Measurements from ENCODE around the gene KDSR. TPM values are rescaled to one million over a fixed set of nuclear protein-coding genes. Genes with fewer than 3 reads are reported as not detected.
A peak's percentile ranks its signal among the peaks of the same experiment; 100 is the strongest.

Gene KDSR
- total RNA-seq, 4 donors from 2014 or later, result 32.3 to 56.7 (median 42.6) TPM

DNA sequence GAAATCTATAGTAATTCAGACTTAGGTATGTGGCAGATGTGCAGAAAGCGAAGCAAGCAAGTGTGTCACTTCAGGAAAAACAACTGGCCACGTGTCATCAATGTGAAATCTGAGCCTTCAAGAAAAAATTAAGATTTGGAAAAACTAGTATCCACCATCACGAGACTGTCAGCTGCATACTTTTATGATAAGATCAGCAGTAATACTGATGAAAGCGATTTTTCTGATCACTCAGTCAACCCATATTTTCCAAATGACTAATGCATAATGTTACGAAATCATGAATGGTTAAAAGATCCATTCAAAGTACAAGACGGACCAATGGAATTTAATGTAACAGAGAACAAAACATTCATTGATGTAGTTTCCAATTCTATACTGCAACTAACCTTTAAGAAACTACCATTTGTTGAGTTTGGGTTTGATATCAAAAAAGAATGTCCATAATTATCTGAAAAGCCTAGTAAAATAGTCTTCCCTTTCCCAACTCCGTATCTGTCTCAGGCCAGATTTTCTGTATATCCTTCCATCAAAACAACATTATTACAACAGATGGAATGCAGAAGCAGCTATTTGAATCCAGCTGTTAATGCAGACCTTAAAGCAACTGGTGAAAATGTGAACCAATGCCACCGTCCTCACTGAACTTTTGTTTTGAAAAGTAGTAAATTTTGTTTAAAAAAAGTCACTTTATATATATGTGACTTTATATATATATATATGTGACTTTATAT, 30.5 kb downstream of the KDSR start:
- DNase-seq (ENCODE audit: low spot score) (no peak), ATAC-seq (ENCODE audit: low FRiP score) (peak; percentile 60)
- TF ChIP-seq, protein P1, sequence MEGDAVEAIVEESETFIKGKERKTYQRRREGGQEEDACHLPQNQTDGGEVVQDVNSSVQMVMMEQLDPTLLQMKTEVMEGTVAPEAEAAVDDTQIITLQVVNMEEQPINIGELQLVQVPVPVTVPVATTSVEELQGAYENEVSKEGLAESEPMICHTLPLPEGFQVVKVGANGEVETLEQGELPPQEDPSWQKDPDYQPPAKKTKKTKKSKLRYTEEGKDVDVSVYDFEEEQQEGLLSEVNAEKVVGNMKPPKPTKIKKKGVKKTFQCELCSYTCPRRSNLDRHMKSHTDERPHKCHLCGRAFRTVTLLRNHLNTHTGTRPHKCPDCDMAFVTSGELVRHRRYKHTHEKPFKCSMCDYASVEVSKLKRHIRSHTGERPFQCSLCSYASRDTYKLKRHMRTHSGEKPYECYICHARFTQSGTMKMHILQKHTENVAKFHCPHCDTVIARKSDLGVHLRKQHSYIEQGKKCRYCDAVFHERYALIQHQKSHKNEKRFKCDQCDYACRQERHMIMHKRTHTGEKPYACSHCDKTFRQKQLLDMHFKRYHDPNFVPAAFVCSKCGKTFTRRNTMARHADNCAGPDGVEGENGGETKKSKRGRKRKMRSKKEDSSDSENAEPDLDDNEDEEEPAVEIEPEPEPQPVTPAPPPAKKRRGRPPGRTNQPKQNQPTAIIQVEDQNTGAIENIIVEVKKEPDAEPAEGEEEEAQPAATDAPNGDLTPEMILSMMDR (IDR thresholded peaks at IDR 0.05), result no peak

DNA sequence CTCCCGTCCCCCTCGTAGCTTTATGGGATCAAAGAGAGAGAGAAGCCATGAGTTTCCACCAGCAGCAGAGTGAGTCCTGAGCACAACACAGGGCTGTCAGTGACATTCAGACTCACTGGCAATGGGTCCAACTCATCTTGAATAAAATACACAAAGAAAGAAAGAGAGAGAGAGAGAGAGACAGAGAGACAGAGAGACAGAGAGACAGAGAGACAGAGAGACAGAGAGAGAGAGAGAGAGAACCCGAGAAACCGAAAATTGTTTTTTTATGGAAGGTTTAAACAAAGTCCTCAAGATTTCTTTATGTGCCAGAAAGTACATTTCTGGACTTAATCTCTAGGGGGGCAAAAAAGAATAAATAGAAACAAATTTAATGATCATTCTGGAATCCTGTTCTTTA, 35.9 kb downstream of the KDSR start:
- no peak for ATAC-seq (ENCODE audit: low FRiP score)
- TF ChIP-seq, protein P1 (IDR thresholded peaks at IDR 0.05), result no peak
- DNase-seq (ENCODE audit: low spot score), result no peak

DNA sequence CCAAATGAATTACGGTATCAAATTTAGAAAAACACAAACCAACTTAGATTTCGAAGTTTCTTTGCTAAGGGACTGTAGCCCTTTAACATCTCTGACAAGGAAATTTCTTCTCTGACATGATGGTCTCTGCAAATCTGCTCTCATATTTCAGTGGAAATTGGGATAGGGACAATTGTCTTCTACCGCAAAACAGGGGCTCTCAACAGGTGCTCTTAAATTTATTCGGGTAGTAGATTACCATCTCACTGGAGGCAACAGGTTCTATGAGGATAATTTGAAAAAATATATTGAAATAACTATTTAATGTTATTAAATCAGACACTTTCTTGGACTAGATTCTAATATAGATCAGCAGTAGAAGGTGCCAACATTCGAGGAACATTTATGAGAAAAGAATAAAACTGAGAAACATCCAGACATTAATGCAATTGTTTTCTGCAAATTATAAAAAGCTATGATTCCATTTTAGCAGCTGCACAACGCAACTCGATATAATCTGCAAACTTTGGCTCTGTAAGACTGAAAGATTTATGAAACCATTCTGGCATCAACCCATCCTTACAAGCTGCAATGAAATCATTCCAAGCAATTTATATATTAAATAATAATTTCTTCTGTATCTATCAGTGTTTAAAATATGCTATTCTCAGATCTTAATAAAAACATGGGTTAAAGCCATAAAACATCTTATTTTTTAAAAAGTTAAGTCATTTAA, 37.4 kb downstream of the KDSR start:
- ATAC-seq (ENCODE audit: low FRiP score) (no peak), DNase-seq (ENCODE audit: low spot score) (no peak)
- TF ChIP-seq, protein P1 (IDR thresholded peaks at IDR 0.05), result no peak

DNA sequence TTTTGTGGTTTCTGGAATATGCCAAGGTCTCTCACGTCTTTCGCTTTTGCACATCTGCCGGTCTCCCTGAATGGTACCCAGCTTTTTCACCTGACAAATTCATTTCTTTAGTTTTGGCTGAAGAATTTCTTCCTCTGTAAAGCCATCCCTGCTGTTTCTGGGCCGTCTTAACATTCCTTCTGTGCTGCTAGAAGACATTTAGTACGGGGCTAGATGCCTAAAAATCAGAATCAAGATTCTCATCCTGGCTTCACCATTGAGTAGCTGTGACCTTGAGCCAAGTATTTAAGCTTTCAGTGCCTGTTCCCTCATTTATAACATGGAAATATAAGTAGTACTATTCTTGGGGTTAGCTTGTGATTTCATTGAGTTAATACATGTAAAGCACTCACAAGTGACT, 41.0 kb downstream of the KDSR start:
- no peak for ATAC-seq (ENCODE audit: low FRiP score)
- DNase-seq (ENCODE audit: low spot score), result no peak
- TF ChIP-seq, protein P1 (IDR thresholded peaks at IDR 0.05), result no peak

DNA sequence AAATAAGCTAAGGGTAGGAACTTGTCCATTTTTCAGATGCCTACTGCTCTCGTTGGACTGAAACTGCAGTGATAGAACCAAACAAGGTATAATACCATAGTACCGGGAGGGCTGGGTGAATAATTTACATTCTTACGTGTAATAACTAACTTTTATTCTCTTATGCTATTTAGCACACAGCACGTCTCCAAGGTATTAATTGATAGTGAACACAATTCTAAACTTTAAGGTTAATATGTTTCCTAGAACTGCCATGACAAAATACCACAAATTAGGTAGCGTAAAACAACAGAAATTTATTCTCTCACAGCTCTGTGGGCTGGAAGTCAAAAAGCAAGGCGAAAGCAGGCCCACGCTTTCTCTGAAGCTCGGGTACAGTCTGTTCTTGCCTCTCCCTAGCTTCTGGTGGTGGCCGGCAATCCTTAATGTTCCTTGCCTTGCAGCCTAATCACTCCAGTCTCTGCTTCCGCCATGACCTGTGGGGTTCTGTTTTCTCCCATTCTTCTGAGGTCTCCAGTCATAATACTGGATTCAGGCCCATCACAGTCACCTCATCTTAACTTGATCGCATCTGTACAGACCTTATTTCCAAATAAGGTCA, 41.8 kb downstream of the KDSR start:
- ATAC-seq (ENCODE audit: low FRiP score) (no peak), DNase-seq (ENCODE audit: low spot score) (no peak)
- TF ChIP-seq, protein P1 (IDR thresholded peaks at IDR 0.05), result no peak

DNA sequence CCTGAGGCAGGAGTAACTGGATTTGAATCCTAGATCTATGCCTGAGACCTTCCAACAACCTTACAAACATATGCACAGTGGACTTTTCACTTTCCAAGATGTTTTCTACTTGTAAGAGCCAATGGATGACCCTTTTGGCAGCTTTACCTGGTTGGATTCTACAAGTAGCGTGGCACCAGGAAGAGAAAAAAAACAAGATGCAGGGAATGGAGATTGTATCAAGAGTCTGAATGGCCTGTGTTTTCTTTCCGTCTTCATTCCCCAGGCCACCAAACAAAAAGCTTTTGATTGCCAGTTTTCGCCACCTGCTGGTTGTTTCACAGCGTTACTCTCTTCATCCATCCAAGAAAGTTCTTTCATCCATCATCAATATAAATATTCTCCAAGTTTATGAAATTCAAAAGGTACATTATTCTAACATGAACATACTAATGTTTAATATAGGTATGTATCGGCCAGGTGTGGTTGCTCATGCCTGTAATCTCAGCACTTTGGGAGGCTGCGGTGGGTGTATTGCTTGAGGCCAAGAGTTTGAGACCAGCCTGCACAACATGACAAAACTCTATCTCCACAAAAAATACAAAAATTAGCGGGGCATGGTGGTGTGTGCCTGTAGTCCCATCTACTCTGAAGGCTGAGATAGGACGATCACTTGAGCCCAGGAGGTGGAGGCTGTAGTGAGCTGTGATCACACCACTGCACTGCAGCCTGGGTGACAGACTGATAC, 43.9 kb downstream of the KDSR start:
- TF ChIP-seq, protein P1 (IDR thresholded peaks at IDR 0.05), result peak in 1 of 3 donors; percentile 69
- DNase-seq (ENCODE audit: low spot score), result no peak
- no peak for ATAC-seq (ENCODE audit: low FRiP score)

Data from omental fat pad (tissue), 4 donors.